ENCODE results near the gene NBR1.

GRCh38 chr17:43142153-43142552 is 28.9 kb upstream of the NBR1 start:
- TF ChIP-seq EZH2 (IDR thresholded peaks at IDR 0.05), result no peak
- no peak for TF ChIP-seq POLR2AphosphoS5 (IDR thresholded peaks at IDR 0.05; ENCODE audit: borderline replicate concordance, low read depth, low read length)
- TF ChIP-seq FOXP2 (optimal IDR thresholded peaks at IDR 0.05; ENCODE audit: control extremely low read depth, extremely low read length, insufficient read depth), result no peak

Measured in SK-N-MC (cell line).